Prostate gland (tissue), 1 donor: ENCODE data around the gene SORBS1.

Experiments used
- POLR2A ChIP-seq: fragments of 450-650 bp; IDR thresholded peaks from one replicate; pipeline ENCODE4 v1.6.1; 2016; ENCODE audit warnings: antibody characterized with exemption, mild to moderate bottlenecking
- POLR2AphosphoS5 ChIP-seq: sonication (generic); formaldehyde crosslinking; IDR thresholded peaks from one replicate; pipeline ENCODE4 v1.6.1; 2017; ENCODE audit warnings: antibody characterized with exemption

GRCh38 chr10:95428701-95429100 is 132.5 kb downstream of the SORBS1 start:
- TF ChIP-seq POLR2A, result no peak
- no peak for TF ChIP-seq POLR2AphosphoS5
